Right forelimb (tissue), 1 donor: ENCODE data around the gene PRLR.
A peak's percentile ranks its signal among the peaks of the same experiment; 100 is the strongest.

Source experiments
- DNase-seq: peaks from one replicate; pipeline ENCODE4 v3.0.0-alpha.2; 2018

Gene PRLR

GRCh38 chr5:35026941-35027340 is 203.3 kb downstream of the PRLR start:
- no peak for DNase-seq

GRCh38 chr5:35026280-35026840 is 203.9 kb downstream of the PRLR start:
- DNase-seq, result no peak

- no peak for DNase-seq
These were observed 205.3 kb downstream of the PRLR start for GRCh38 chr5:35024911-35025510.

- DNase-seq, result no peak
These were observed 206.7 kb downstream of the PRLR start for GRCh38 chr5:35023391-35024178.

- DNase-seq, result no peak
These were observed 213.9 kb downstream of the PRLR start for GRCh38 chr5:35016174-35017051.

GRCh38 chr5:35015063-35015462 is 215.2 kb downstream of the PRLR start:
- DNase-seq, result no peak

- no peak for DNase-seq
These were observed 217.5 kb downstream of the PRLR start for GRCh38 chr5:35012796-35013195.

GRCh38 chr5:35012365-35012764 is 217.9 kb downstream of the PRLR start:
- no peak for DNase-seq

- no peak for DNase-seq
These were observed 219.6 kb downstream of the PRLR start for GRCh38 chr5:35010676-35011075.

- no peak for DNase-seq
These were observed 220.6 kb downstream of the PRLR start for GRCh38 chr5:35009657-35010056.

- DNase-seq, result no peak
These were observed 221.3 kb downstream of the PRLR start for GRCh38 chr5:35009019-35009418.

GRCh38 chr5:35004771-35005170 is 225.5 kb downstream of the PRLR start:
- DNase-seq, result no peak

- no peak for DNase-seq
These were observed 226.1 kb downstream of the PRLR start for GRCh38 chr5:35004200-35004599.

GRCh38 chr5:35003018-35003957 is 227.0 kb downstream of the PRLR start:
- peak; percentile 61 for DNase-seq

GRCh38 chr5:35002459-35002858 is 227.8 kb downstream of the PRLR start:
- DNase-seq, result no peak

- DNase-seq, result no peak
These were observed 228.4 kb downstream of the PRLR start for GRCh38 chr5:35001842-35002241.
